ENCODE data around the gene BCAR1. TPM values are rescaled to one million over a fixed set of nuclear protein-coding genes. Genes with fewer than 3 reads are reported as not detected.

The BCAR1 gene
- total and polyA plus RNA-seq, 2 of the 13 experiments (the other 11 are each of a cell fraction or from before 2014, with no cell fraction given): 48.1 to 51.7 TPM

- TF ChIP-seq ZNF407 (CRISPR knock-in tag; IDR thresholded peaks at IDR 0.05; ENCODE audit: not compliant biosample characterization) (no peak), TBL1XR1 (IDR thresholded peaks at IDR 0.05; ENCODE audit: borderline replicate concordance, low read length, partially characterized antibody) (no peak), ZNF136 (CRISPR knock-in tag; IDR thresholded peaks at IDR 0.05; ENCODE audit: low read depth) (no peak), ZNF12 (CRISPR knock-in tag; IDR thresholded peaks at IDR 0.05) (no peak)
These were observed 10.2 kb upstream of the BCAR1 start (continued) for GRCh38 chr16:75261590-75262078.

Measured in HepG2 (cell line).